IMR-90 (cell line): ENCODE results near the gene HIF1A. TPM values are rescaled to one million over a fixed set of nuclear protein-coding genes. Genes with fewer than 3 reads are reported as not detected.
A peak's percentile ranks its signal among the peaks of the same experiment; 100 is the strongest.

Experiments used
- ATAC-seq: fragments of 200-7000 bp; cut with Tn5 transposase; 2 replicates; pipeline ENCODE4 v1.9.1; 2020; ENCODE audit warnings: low read depth, mild to moderate bottlenecking, moderate library complexity
- BruUV-seq: library from RNA; stranded (reverse); fragments of 400-500 nt; replicated peaks from 2 replicates; lab custom pipeline; 2021; lab: Mats Ljungman, UMichigan
- CTCF ChIA-PET: fragments of 300-600 bp; formaldehyde crosslinking; extraction: SDS; loops from one replicate; lab custom pipeline; 2021; ENCODE audit warnings: antibody characterized with exemption; lab: Yijun Ruan, JAX
- POLR2A ChIA-PET: fragments of 300-600 bp; sonication (Branson Sonifier 250); formaldehyde crosslinking; loops from one replicate; lab custom pipeline; 2022; ENCODE audit warnings: antibody characterized with exemption; ENCODE audit not compliant: unreplicated experiment; lab: Charles Lee
- DNase-seq: peaks from one replicate; pipeline ENCODE4 v3.0.0; 2013
- H2AFZ ChIP-seq: replicated peaks from 2 replicates; pipeline ENCODE3; 2013; ENCODE audit warnings: low read length, mild to moderate bottlenecking; ENCODE audit not compliant: poor library complexity
- H2AK5ac ChIP-seq: 2 replicates; pipeline ENCODE4 v1.6.1; 2013; ENCODE audit warnings: low read depth, low read length, inconsistent platforms
- H2AK9ac ChIP-seq: replicated peaks from 2 replicates; pipeline ENCODE3; 2013; ENCODE audit warnings: mild to moderate bottlenecking, low read depth, low read length, moderate library complexity; ENCODE audit not compliant: poor library complexity
- H2BK120ac ChIP-seq: 2 replicates; pipeline ENCODE4 v1.6.1; 2013; ENCODE audit warnings: low read depth, low read length, inconsistent platforms
- H2BK15ac ChIP-seq: 3 replicates; pipeline ENCODE4 v1.6.1; 2013; ENCODE audit warnings: low read depth, low read length, inconsistent platforms
- H2BK20ac ChIP-seq: 2 replicates; pipeline ENCODE4 v1.6.1; 2013; ENCODE audit warnings: low read depth, mild to moderate bottlenecking, inconsistent platforms, low read length, moderate library complexity
- H2BK5ac ChIP-seq: 2 replicates; pipeline ENCODE4 v1.6.1; 2013; ENCODE audit warnings: mild to moderate bottlenecking, low read depth, low read length, inconsistent platforms; ENCODE audit not compliant: poor library complexity, severe bottlenecking
- H3K14ac ChIP-seq: replicated peaks from 2 replicates; pipeline ENCODE4 v1.6.1; 2013; ENCODE audit warnings: low read depth, low read length, inconsistent platforms
- H3K18ac ChIP-seq: 2 replicates; pipeline ENCODE4 v1.6.1; 2013; ENCODE audit warnings: low read depth, low read length, control low read depth
- H3K23ac ChIP-seq: 2 replicates; pipeline ENCODE4 v1.6.1; 2013; ENCODE audit warnings: low read depth, low read length, inconsistent platforms
- H3K27ac ChIP-seq: 2 replicates; pipeline ENCODE4 v1.5.1; 2013; ENCODE audit warnings: mild to moderate bottlenecking, control low read depth, low read length; ENCODE audit not compliant: insufficient read depth
- H3K27me3 ChIP-seq: 2 replicates; pipeline ENCODE4 v1.6.1; 2013; ENCODE audit warnings: low read length; ENCODE audit not compliant: control insufficient read depth, insufficient read depth
- H3K36me3 ChIP-seq: 2 replicates; pipeline ENCODE4 v1.6.1; 2013; ENCODE audit warnings: low read length, mixed read lengths; ENCODE audit not compliant: control insufficient read depth, insufficient read depth
- H3K4ac ChIP-seq: 2 replicates; pipeline ENCODE4 v1.6.1; 2013; ENCODE audit warnings: low read depth, low read length, inconsistent platforms
- H3K4me1 ChIP-seq: 2 replicates; pipeline ENCODE4 v1.6.1; 2013; ENCODE audit warnings: low read length, mixed read lengths; ENCODE audit not compliant: control insufficient read depth, insufficient read depth
- H3K4me2 ChIP-seq: 2 replicates; pipeline ENCODE4 v1.6.1; 2013; ENCODE audit warnings: low read depth, mild to moderate bottlenecking, control low read depth, low read length, moderate library complexity
- H3K4me3 ChIP-seq: 2 replicates; pipeline ENCODE4 v1.5.1; 2013; ENCODE audit warnings: low read depth, mild to moderate bottlenecking, control low read depth, low read length, moderate library complexity; ENCODE audit not compliant: insufficient read depth
- H3K56ac ChIP-seq: 2 replicates; pipeline ENCODE4 v1.6.1; 2013; ENCODE audit warnings: low read length, inconsistent platforms; ENCODE audit not compliant: insufficient read depth; ENCODE audit errors: extremely low read depth
- H3K79me1 ChIP-seq, 2 experiments: 2 replicates each; pipeline ENCODE4 v1.6.1; 2013; ENCODE audit warnings: low read length in 2 of 2, inconsistent platforms in 1 of 2, low read depth in 1 of 2
- H3K9ac ChIP-seq: 2 replicates; pipeline ENCODE4 v1.6.1; 2013; ENCODE audit warnings: low read depth, low read length, control low read depth
- H3K9me1 ChIP-seq: 2 replicates; pipeline ENCODE4 v1.6.1; 2013; ENCODE audit warnings: low read length, inconsistent platforms; ENCODE audit not compliant: insufficient read depth
- H3K9me3 ChIP-seq: 2 replicates; pipeline ENCODE4 v1.6.1; 2013; ENCODE audit warnings: low read length; ENCODE audit not compliant: control insufficient read depth, insufficient read depth
- H4K20me1 ChIP-seq: 2 replicates; pipeline ENCODE4 v1.6.1; 2013; ENCODE audit warnings: low read length, inconsistent platforms; ENCODE audit not compliant: insufficient read depth
- H4K5ac ChIP-seq: 2 replicates; pipeline ENCODE4 v1.6.1; 2013; ENCODE audit warnings: mild to moderate bottlenecking, low read depth, low read length, control low read depth
- H4K8ac ChIP-seq, 2 experiments: 2 replicates each; pipeline ENCODE4 v1.6.1; 2013; ENCODE audit warnings: low read depth in 2 of 2, low read length in 2 of 2, control low read depth in 1 of 2, inconsistent platforms in 1 of 2
- H4K91ac ChIP-seq: 2 replicates; pipeline ENCODE4 v1.6.1; 2013; ENCODE audit warnings: low read depth, low read length, inconsistent platforms; ENCODE audit not compliant: insufficient read depth
- CTCF ChIP-seq: conservative IDR thresholded peaks from 2 replicates; pipeline ENCODE4 v1.5.1; 2012; ENCODE audit warnings: mild to moderate bottlenecking, low read depth, low read length, improper control_type of control experiment
- MAZ ChIP-seq: IDR thresholded peaks from 2 replicates; pipeline ENCODE4 v1.6.1; 2012; ENCODE audit warnings: low read depth, mild to moderate bottlenecking, low read length, improper control_type of control experiment, moderate library complexity, borderline replicate concordance
- MXI1 ChIP-seq: IDR thresholded peaks from 2 replicates; pipeline ENCODE4 v1.6.1; 2012; ENCODE audit warnings: low read depth, mild to moderate bottlenecking, low read length, moderate library complexity, borderline replicate concordance
- NFE2L2 ChIP-seq: fragments of 150-350 bp; IDR thresholded peaks from 2 replicates; pipeline ENCODE4 v1.6.1; 2016; ENCODE audit warnings: low read depth, mild to moderate bottlenecking, low read length
- POLR2A ChIP-seq: IDR thresholded peaks from 2 replicates; pipeline ENCODE4 v1.6.1; 2012; ENCODE audit warnings: mild to moderate bottlenecking, low read depth, low read length
- WGBS, 2 experiments: methylation state at CpG; one replicate each; pipeline versions ENCODE4 v1.1.5 to v1.1.7; 2013; ENCODE audit warnings: missing lambda C conversion rate in 2 of 2; ENCODE audit not compliant: insufficient read length in 1 of 2; ENCODE audit errors: extremely low coverage in 2 of 2; 5-methylcytosine and 5-hydroxymethylcytosine counted together
- dilution Hi-C: fragments of 300-500 bp; cut with HindIII; formaldehyde crosslinking; loops from one replicate; pipeline ENCODE4 v1.14.3; 2018; ENCODE audit warnings: low sequenced_read_pairs; ENCODE audit not compliant: unreplicated experiment
- in situ Hi-C: fragments of 300-500 bp; cut with MboI; formaldehyde crosslinking; loops from 3 replicates; pipeline ENCODE4 v1.14.3; 2019; ENCODE audit warnings: low sequenced_read_pairs, inconsistent platforms, mixed read lengths
- intact Hi-C: fragments of 100-400 bp; cut with micrococcal nuclease; formaldehyde crosslinking; loops from 2 replicates; pipeline ENCODE4 v1.10.0; 2022
- polyA plus RNA-seq, 3 experiments: library from polyadenylated mRNA; depleted of rRNA; stranded (reverse); fragments of >200 nt; gene quantifications; 2 replicates each; pipeline ENCODE4 v1.2.3, GENCODE V29; 2012; ENCODE audit warnings: low replicate concordance in 1 of 3
- total RNA-seq: library from RNA; depleted of rRNA; stranded (reverse); fragments of >200 nt; gene quantifications from 2 replicates; pipeline ENCODE4 v1.2.3, GENCODE V29; 2012

The HIF1A gene
- total and polyA plus RNA-seq, 2 of the 4 experiments (the other 2 are of a cell fraction), result 128 to 301 TPM

- peak overlapping the region; percentile 83; the same call in 1 of the 2 replicates for H3K56ac ChIP-seq
- ChIA-PET POLR2A (no interaction called here), CTCF (interaction anchor here (1.3 kb wide), 1 partner anchor 76 kb away, joined by 4 read pairs; no protein-coding TSS in a partner anchor)
- peak overlapping the region; percentile 77 for H2BK120ac ChIP-seq
- no peaks in the 10 kb centered on the region; the same call in 1 of the 2 replicates for H3K36me3 ChIP-seq
- ATAC-seq, result peak; percentile 2
- H3K4me2 ChIP-seq, result peak overlapping the region; percentile 89
- H3K4me1 ChIP-seq, result peaks cover 8% of the 10 kb centered on the region
- H3K9me1 ChIP-seq, result peaks cover 2% of the 10 kb centered on the region; the same call in 1 of the 2 replicates
- H2AFZ ChIP-seq, result peak overlapping the region; percentile 98
- H3K9ac ChIP-seq, result peak overlapping the region; percentile 80
- 80% methylated on average over 2 of the region's 5 CpGs; no CpG with 5 or more reads in 1 of the 2 experiments for WGBS, 2 experiments
- H4K91ac ChIP-seq, result peak overlapping the region; percentile 86
- peak overlapping the region; percentile 82; the same call in 1 of the 2 replicates for H3K23ac ChIP-seq
- peak overlapping the region; percentile 95 for H2BK5ac ChIP-seq
- H2AK5ac ChIP-seq, result peak overlapping the region; percentile 84
- intact Hi-C loops (no loop called here), in situ Hi-C loops (no loop called here), dilution Hi-C loops (no loop called here)
- H4K20me1 ChIP-seq, result 0 out of 2 replicates have a peak, but pooled peaks cover 4% of the 10 kb centered on the region
- no peaks in the 10 kb centered on the region for H3K9me3 ChIP-seq
- H3K14ac ChIP-seq, result peak overlapping the region; percentile 98
- DNase-seq, result no peak
- peak overlapping the region; percentile 48; the same call in 1 of the 2 replicates for H3K4me3 ChIP-seq
- peak overlapping the region; percentile 67; the same call in 2 of the 3 replicates for H2BK15ac ChIP-seq
- H3K79me1 ChIP-seq, result peaks cover 18 to 42% of the 10 kb centered on the region in 2 experiments
- peak overlapping the region; percentile 95 to 100 for H4K8ac ChIP-seq
- 0 out of 2 replicates have a peak overlapping the region, but pooled peaks have one; percentile 30 for H2BK20ac ChIP-seq
- TF ChIP-seq NFE2L2 (no peak), POLR2A (no peak), MXI1 (no peak), MAZ (no peak), CTCF (no peak)
- H3K27me3 ChIP-seq, result no peaks in the 10 kb centered on the region
- peak overlapping the region; percentile 87 for H3K18ac ChIP-seq
- no TSS peak for BruUV-seq
- H3K4ac ChIP-seq, result peak overlapping the region; percentile 89
- peak overlapping the region; percentile 96 for H4K5ac ChIP-seq
- peak overlapping the region; percentile 85 for H2AK9ac ChIP-seq
- peak overlapping the region; percentile 74 for H3K27ac ChIP-seq
These were observed 66.2 kb downstream of the HIF1A start for GRCh38 chr14:61761557-61761956.
